Pons (tissue), 1 donor: ENCODE results near the gene PARVB.
A peak's percentile ranks its signal among the peaks of the same experiment; 100 is the strongest.
"Not testable (repeated sequence)": the region's sequence is repeated elsewhere in the genome, so short reads cannot be mapped to it uniquely, and the experiment has no call there.

Experiments used
- DNase-seq: peaks from one replicate; pipeline ENCODE4 v3.0.0-alpha.2; 2016; ENCODE audit warnings: low spot score

PARVB gene

DNA sequence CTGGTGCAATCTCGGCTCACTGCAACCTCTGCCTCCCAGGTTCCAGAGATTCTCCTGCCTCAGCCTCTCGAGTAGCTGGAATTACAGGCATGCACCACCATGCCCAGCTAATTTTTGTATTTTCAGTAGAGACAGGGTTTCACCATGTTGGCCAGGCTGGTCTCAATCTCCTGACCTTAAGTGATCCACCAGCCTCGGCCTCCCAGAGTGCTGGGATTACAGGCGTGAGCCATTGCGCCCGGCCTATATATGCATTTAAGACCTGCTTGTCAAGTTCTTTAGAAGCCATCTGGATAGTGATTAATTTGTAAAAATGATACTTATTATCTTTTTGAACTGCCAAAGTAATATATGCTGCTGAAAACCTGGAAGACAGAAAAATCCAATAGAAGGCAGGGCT lies 86.6 kb downstream of the PARVB start:
- not testable (repeated sequence) for DNase-seq

DNA sequence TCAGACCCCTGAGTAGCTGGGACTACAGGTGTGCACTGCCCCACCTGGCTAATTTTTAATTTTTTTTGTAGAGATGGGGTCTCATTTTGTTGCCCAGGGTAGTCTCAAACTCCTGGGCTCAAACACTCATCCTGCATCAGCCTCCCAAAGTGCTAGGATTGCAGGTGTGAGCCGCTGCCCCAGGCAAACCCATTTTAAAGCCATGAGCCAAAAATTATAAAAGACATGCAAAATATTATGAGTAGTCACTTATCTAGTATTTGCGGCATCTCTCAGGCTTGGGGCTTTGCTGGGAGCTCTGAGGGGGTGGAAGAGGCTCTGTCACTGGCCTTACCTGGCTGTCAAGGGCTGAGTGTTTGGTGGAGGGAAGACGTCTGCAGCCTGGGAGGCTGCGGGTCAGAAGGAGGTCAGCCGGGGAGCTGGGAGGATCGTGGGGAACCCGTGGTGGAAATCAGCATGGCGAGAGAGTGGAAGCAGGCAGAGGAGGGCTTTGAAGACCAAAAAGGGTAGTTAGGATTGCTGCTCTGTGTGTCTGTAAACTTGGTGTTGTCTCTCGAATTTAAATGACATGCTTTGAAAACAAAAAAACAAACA lies 87.6 kb downstream of the PARVB start:
- no peak for DNase-seq

DNA sequence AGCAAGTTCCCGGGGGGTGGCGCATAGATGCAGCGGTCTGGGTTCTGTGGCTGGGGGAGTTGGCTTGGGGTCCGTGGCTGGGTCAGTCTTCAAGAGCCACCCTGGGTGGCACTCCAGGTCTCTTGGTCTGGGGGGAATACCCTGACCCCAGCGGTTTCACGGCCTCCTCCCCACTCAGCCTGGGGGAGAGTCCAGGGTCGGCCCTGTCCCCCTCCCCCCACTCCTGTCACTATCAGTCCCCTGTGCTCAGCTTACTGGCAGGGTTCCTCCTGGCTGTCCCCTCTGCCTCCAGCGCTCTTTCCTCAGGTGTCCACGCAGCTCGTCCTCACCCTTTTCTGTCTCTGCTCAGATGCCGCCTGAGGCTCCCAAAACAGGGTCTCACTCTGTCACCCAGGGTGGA lies 88.1 kb downstream of the PARVB start:
- no peak for DNase-seq

DNA sequence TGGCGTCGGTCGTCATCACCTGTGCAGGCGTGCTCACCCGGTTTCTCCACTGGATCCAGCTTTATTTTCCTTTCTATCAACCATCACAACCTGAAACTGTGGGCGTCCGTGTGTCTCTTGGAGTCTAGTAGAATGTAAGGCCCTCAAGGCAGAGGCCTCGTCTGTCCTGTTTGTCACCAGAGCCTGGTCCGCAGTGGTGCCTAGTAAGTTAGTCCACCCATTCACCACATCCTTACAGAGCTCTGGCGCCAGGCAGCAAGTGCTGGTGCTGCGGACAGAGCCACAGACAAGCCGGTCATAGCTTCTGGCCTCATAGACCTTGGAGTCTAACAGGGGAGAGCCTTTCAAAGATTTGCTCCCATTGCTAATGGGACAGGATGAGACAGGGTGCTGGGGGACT lies 92.2 kb downstream of the PARVB start:
- no peak for DNase-seq

DNA sequence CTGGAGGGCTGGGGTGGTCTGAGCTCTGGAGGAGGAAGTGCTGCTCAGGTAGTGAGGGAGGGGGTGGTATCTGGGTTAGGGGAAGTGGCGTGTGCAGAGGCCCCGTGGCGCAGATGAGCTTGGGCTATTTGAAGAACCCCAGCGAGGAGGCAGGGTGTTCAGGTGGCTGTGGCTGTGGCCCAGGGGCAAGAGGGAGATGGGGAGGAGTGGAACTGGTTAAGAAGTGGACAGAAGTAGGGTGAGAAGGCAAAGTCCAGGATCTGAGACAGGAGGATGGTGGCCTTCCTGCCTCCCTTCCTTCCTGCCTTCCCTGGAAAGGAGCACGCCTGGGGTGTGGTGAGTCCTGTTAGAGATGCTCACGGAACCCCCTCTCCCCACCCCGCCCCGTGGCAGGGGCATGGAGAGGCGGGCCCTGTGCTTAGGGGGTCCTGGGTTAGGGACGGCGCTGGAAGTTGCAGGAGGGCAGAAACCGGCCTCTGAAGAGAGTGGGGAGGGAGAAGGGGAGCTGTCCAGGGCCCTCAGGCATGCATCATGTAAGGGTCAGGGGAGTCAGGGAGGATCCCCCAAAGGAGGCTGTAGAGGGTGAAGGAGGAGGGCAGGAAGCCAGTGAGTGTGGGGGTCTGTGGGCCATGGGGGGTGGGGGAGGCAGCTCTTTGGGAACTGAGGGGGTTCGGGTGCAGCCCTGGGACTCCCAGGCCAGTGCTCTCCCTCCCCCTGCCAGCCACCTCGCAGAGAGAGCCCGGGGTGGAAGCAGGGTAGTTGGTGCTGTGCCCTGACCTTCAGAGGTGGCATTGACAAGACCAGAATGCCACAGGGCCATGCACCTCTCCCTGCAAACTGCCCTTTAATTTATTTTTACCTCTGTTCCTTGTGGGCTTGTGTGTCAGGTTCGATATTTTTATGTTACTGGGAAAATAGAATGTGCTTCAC lies 92.9 kb downstream of the PARVB start:
- no peak for DNase-seq

DNA sequence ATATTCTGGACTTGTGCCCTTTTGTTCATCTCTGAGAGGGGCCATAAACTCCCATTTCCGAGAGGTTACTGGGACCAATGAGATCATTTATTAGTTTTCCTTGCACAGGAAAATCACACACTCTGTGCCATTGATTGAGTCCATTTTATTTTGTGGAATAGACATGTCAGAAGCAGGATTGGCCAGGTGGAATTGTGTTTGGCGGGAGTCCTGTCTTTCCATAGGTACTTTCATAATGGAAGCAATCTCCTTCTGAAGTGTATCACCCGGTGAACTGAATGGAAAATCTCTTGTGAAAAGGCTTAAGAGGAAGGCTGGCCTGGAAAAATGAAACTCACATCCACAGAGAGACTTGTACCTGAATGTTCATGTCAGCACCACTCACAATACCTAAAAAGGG lies 93.6 kb downstream of the PARVB start:
- DNase-seq = no peak

DNA sequence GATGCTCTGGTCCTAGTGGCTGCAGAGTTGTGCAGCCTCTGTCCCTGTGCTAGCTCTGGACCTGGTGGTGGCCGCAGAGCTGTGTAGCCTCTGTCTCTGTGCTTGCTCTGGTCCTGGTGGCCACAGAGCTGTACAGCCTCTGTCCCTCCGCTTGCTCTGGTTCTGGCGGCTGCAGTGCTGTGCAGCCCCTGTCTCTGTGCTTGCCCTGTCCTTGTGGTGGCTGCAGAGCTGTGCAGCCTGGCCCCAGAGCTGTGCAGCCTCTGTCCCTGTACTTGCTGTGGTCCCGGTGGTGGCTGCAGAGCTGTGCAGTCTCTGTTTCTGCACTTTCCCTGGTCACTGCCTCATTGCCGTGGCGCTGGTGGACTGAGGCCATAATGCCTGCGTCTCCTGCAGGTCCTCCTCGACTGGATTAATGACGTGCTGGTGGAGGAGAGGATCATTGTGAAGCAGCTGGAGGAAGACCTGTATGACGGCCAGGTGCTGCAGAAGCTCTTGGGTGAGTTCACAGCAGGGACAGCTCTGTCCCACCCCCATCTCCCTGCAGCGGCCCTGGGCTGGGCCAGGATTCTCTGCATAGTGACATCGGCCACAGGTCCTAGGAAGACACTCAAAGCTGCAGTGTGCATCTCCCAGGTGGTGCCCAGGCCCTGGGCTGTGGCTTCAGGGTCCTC lies 94.7 kb downstream of the PARVB start:
- DNase-seq = no peak

DNA sequence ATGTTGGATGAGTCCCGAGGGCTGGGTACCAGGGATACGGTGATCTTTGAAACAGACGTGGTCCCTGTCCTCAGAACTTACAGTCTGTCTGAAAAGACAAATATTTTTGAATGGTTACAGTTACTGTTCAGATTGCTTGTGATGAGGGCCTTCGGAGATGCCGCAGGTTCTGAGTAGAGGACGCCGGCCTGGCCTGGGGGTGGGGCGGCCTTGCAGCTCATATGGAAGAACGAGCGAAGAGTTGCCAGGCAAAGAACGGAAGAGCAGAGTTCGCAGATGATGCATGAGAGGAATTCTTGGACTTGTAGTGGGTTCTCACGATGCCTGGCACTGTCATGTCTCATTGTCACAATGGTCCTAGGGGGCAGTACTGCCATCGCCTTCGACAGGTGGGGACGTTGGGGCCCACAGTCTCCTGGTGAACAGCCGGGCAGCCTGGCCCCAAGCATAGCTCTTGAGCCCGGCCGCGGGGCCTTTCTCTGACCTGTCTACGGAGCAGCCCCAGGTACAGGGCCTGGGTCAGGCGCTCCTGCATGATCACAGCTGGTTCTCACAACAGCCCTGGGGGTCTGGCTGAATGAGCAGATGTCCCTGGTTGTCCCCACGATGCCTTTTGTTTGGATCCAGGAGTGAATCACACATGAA lies 95.7 kb downstream of the PARVB start:
- no peak for DNase-seq

DNA sequence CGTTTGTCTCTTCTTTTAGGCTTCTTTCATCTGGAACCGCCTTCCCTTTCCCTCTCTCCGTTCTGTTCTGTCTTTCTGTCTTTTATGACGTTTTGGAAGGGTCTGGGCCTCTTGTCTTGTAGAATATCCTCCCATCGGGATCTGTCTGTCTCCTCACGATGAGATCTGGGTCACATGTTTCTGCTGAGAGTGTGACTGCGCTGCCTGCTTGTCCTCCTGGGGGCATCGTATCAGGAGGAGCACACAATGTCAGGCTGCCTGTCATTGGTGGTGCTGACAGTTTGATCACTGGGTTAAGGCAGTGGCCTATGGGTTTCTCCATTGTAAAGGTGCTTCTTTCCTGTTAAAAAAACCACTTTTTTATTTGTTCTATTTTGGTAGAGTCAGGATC lies 96.2 kb downstream of the PARVB start:
- no peak for DNase-seq

DNA sequence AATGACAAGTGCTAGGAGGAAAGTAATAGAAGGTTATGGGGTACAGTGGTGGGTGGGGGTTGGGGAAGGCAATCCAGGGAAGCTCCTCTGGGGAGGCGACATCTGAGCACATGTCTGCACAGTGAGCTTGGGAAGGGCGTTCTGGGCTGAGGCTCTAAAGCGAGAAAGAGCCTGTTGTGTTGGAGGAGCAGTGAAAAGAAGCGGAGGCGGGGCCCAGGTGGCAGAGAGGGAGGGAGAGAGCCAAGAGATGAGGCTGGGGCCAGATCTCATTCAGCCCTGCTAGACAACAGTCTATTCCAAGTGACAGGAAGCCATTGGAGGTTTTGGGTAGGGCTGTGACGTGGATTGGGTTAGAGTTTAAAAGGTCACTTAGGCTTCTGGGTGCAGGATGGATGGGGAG lies 101.3 kb downstream of the PARVB start:
- no peak for DNase-seq

DNA sequence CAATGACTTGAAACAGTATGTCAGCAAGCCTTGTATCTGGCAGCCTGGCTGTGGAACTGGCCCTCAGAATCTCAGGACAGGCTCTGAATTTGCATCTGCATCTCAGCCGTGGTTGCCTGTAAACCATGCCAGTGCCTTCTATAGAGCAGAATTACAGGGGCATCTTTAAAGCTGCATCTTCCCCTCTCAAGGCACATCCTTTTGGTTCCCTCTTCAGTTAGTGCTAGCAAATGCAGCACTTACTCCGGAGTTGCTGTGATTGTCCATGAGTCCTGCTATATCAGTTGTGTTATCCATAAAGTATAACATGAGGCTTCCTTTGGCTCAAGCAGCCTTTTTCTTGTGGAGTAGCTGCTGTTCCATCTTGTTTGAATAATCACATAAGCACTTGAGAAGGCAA lies 102.7 kb downstream of the PARVB start:
- DNase-seq = no peak

DNA sequence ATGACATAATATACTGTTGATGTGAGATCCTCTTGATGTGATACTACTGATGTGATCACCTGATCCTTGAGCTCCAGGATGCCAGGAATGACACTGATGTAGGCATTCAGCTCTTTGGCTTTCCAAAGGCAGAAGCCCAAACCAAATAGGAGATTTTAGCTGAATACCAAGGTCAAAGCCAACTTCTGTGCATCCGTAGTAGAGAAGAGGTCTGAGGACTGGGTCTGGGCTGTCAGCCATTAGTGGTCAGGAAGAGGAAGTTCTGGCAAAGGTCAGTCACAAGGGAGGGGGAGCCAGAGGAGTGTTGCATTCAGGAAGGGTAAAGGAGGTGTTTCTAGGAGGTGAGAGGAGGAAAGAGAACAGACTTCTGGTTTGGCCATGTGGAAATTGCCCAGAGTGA lies 103.3 kb downstream of the PARVB start:
- peak; percentile 40 for DNase-seq

DNA sequence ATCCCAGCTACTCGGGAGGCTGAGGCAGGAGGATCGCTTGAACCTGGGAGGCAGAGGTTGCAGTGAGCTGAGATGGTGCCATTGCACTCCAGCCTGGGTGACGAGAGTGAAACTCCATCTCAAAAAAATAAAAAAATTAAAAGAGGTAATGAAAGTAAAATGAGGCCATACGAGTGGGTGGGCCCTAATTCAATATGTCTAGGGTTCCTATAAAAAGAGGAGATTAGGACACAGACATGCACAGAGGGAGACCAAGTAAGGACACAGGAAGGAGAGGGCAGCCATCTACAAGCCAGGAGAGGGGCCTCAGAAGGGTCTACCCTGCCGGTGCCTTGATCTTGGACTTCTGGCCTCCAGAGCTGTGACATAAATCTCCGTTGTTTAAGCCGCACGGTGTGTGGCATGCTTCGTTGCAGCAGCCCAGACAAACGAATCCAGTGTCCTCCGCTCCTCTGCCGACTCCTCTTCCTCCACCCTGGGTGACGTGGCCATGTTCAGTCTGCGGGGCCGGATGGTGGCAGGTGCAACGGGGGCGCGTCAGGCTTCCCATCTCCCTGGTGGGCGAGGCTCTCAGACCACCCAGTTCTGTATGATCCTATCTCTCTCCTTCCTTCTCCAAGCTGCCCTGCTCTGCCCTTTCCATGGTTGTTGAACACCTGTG lies 105.0 kb downstream of the PARVB start:
- no peak for DNase-seq

DNA sequence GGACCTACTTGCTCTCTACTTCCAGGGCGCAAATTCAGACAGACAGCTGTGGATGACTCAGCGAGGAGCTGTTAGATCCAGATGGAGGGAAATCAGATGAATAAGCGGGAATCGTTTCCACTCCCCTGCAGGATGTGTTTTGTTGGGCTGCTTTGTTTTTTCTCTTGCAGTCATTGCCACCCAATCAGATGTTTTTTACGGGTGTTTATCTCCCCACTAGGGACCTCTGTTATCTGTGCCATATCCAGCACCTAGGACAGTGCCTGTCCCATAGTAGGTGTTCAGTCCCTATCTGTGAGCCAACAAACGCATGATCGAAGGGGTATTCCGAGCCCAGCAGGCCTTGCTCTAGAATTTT lies 105.5 kb downstream of the PARVB start:
- peak; percentile 16 for DNase-seq

DNA sequence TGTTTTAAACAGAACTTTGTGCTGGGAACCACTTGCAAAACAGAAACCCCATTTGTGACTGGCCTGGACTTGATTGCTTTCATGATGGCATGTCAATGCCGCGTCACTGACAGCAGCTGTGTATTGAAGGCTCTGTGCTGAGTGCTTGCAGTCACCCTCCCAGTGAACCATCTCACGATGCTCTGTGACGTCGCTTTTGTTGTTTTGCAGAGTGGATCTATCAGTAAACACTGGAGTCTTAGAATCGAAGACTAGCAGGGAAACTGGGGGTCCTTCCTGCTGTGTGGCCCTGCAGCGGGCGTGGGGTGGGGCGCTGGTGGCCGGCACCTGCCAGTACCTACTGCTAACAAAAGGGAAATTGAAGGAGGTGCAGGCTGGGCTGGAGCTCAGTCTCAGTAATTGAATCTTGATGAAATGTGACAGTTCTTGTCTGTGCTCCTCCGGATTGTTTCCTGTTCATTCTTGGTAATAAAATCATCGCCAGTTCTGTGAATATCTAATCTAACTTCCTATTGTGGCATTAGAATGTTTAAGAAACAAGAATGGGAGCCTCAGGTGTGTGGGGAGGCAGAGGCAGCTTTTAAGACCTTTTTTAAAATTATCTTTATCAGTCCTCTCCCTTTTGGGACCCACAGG lies 106.1 kb downstream of the PARVB start:
- DNase-seq = peak; percentile 14

DNA sequence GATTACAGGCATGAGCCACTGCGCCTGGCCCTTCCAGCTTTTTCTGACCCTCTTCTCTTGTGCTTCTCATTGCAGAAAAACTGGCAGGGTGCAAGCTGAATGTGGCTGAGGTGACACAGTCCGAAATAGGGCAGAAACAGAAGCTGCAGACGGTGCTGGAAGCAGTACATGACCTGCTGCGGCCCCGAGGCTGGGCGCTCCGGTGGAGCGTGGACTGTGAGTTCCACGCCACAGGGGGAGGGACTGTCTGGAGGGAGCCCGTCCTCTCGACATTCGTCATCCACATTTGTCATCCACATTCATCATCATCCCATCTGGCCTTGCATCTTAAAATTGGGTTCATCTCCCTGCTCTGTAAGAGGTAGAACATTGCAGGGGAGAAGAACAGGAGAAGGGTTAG lies 107.3 kb downstream of the PARVB start:
- DNase-seq = no peak

DNA sequence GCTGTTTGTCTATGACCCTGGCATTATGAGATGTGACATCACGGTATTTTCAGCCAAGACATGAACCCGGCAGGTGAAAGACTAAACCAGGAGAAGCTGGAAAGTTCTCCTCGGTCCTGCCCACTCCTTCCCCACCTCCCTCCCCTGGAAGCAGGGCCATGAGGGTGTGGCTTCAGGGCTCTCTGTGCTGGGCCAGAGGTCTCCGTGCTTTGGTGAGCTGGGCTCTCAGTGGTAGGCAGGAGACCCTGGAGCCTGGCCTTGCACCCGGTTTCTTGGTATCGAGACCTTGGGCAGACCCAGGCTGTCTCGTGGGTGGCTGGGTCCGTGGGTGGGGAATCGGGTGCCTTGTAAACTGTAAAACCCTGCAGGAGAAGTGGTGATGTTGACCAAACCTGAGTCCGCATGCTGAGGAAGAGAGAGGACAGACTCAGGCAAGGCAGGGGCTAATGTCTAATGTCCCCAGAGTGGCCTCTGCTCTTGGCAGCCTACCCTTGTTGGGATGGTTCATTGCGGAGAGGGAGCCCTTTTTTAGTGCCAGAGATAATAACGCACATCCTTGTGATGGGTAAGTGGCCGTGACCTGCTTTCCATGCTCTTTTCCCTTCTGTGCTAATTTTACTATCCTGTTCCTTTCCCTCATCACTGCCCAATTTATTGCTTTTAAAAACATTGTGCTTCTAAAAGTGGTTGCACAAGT lies 108.0 kb downstream of the PARVB start:
- DNase-seq = no peak

DNA sequence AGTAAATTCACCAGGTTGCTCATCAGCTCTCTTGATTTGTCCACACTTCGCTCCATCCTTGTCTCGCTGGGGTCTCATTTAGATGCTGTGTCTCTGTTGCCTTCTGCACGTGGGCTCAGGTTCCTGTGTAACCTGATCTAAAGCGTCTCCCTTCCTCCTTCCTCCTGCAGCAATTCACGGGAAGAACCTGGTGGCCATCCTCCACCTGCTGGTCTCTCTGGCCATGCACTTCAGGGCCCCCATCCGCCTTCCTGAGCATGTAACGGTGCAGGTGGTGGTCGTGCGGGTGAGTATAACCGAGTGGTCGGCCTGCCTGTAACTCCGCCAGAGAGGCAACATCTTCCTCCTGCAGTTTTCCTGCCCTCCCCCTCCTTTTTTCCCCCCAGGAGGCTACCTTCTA lies 108.6 kb downstream of the PARVB start:
- DNase-seq = no peak

DNA sequence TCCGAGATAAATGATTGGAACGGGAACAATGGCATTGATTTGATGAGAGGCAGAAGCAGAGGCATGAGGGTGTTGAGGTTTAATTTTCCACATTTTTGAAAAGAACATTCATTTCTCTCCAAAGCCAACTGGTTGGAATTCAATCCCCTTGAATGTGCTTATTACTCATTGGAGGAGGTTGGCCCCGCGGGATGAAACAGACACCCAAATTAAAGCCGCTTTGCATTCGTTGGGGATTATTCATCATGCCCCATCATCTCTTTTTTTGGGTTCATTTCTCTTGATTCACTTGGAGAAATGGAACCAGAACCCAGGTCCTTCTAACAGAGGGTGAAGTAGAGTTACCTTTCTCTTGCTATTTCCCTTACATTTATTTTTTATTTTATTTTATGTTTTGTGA lies 109.1 kb downstream of the PARVB start:
- DNase-seq = no peak

DNA sequence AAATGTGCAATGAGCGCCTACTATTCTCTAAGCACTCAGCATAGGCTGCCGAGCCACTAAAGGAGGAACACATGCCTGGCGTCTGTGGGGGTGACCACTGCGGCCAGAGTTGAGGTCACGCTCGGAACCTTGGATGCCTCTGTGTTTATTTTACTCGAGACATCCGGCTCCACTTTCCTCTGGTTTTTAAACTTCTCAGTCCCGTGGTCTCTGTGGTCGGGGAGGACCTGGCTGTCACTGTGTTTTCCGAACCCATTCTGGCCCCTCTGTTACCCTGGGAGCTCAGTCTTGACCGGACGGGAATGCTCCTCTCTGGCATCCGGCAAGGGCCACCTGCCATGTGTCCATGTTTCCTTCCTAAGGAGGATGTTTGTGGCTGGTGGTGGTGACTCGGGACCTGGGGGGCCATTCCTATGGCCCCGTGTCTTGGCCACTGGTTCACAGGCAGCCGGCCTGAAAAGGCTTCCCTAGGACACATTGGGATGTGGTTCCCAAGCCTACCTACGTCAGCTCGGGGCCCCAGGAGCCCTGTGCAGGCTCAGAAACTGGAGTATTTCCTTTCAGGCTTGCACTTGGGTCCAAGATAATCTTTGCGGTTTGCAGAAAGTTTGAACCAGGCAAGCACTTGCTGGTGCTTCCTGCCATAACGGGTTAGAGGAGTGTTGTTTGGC lies 109.9 kb downstream of the PARVB start:
- DNase-seq = peak; percentile 45

DNA sequence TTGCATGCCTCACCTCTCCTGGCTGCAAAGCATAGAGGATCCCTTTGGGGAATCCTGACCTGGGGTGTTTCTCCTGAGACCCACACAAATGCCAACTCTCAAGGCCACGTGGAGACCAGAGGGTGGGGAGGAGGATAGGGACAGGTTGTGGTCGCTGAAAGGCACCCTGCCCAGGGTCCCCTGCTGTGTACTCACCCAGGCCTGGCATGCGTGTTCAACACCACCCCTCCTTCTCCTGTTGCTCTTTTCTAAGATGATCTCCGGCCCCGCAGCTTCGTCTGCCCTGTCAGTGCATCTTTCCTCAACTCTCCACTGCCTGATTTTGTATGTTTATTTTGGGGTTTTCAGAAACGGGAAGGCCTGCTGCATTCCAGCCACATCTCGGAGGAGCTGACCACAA lies 112.0 kb downstream of the PARVB start:
- DNase-seq = no peak
